ENCODE data around the gene SHANK1.

Gene SHANK1

GRCh38 chr19:50725218-50725910 lies 5.8 kb upstream of the SHANK1 start:
- H3K4me3 ChIP-seq (ENCODE audit: insufficient read length, low read depth) = peak overlapping the region; percentile 88
- peaks cover 20% of the 10 kb centered on the region for H3K27me3 ChIP-seq (ENCODE audit: insufficient read depth, insufficient read length)
- H3K4me1 ChIP-seq (ENCODE audit: insufficient read depth, insufficient read length) = peaks cover 18% of the 10 kb centered on the region
- H3K9ac ChIP-seq (ENCODE audit: insufficient read length, low read depth) = peak overlapping the region; percentile 93
- no peaks in the 10 kb centered on the region for H3K9me3 ChIP-seq (ENCODE audit: insufficient read depth, low read length)
- H3K36me3 ChIP-seq (ENCODE audit: insufficient read depth, insufficient read length, low read length) = peaks cover 10% of the 10 kb centered on the region
- no peak for TF ChIP-seq YY1 (IDR thresholded peaks at IDR 0.05; ENCODE audit: insufficient read depth, insufficient read length)
- no peak for DNase-seq (ENCODE audit: low read depth, low spot score)

GRCh38 chr19:50724522-50725217 lies 5.1 kb upstream of the SHANK1 start:
- Histone ChIP-seq H3K4me1 (ENCODE audit: insufficient read depth, insufficient read length) (peaks cover 21% of the 10 kb centered on the region), H3K9me3 (ENCODE audit: insufficient read depth, low read length) (no peaks in the 10 kb centered on the region), H3K9ac (ENCODE audit: insufficient read length, low read depth) (peak overlapping the region; percentile 93), H3K36me3 (ENCODE audit: insufficient read depth, insufficient read length, low read length) (peaks cover 10% of the 10 kb centered on the region), H3K4me3 (ENCODE audit: insufficient read length, low read depth) (peak overlapping the region; percentile 88), H3K27me3 (ENCODE audit: insufficient read depth, insufficient read length) (peaks cover 23% of the 10 kb centered on the region)
- TF ChIP-seq YY1 (IDR thresholded peaks at IDR 0.05; ENCODE audit: insufficient read depth, insufficient read length) = no peak
- no peak for TF ChIP-seq SUZ12 (IDR thresholded peaks at IDR 0.05; ENCODE audit: extremely low read depth, insufficient read depth, insufficient read length)
- no peak for TF ChIP-seq ZNF274 (IDR thresholded peaks at IDR 0.05; ENCODE audit: low read depth, low read length)
- DNase-seq (ENCODE audit: low read depth, low spot score) = peak; percentile 95

DNA sequence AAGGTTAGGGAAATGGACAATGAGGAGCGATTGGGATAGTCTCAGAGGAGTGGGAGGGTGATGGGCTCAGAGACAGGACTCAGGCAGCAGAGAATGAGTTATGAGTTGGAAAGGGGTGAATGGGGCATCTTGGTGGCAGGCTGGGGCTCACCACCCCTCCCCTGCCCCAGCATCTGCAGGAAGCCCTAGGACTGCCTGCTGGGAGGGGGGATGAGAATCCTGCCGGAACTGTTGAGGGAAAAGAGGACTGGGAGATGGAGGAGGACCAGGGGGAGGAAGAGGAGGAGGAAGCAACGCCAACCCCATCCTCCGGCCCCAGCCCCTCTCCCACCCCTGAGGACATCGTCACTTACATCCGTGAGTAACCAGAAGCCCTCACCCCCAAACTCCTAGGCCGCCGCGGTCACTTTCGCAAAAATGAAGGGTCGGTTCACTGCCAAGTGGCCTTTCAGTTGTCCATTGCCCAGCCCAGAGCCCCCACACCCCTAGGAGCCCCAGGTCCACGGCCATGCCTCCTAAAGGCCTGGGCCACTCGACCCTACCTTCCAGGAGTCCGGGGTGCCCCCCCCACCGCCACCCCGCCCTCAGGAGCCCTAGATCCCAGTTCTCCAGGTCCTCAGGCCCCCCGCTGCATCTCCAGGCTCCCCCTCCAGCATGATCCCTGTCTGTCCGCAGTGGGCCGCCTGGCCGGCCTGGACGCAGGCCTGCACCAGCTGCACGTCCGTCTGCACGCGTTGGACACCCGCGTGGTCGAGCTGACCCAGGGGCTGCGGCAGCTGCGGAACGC lies 4.3 kb upstream of the SHANK1 start:
- H3K9me3 ChIP-seq (ENCODE audit: insufficient read depth, low read length) = no peaks in the 10 kb centered on the region
- peaks cover 23% of the 10 kb centered on the region for H3K27me3 ChIP-seq (ENCODE audit: insufficient read depth, insufficient read length)
- DNase-seq (ENCODE audit: low read depth, low spot score) = no peak
- no peak for TF ChIP-seq SUZ12 (IDR thresholded peaks at IDR 0.05; ENCODE audit: extremely low read depth, insufficient read depth, insufficient read length)
- TF ChIP-seq ZNF274 (IDR thresholded peaks at IDR 0.05; ENCODE audit: low read depth, low read length) = no peak
- TF ChIP-seq YY1 (IDR thresholded peaks at IDR 0.05; ENCODE audit: insufficient read depth, insufficient read length) = no peak
- H3K4me1 ChIP-seq (ENCODE audit: insufficient read depth, insufficient read length) = peaks cover 21% of the 10 kb centered on the region
- peak overlapping the region; percentile 54 for H3K4me3 ChIP-seq (ENCODE audit: insufficient read length, low read depth)
- H3K9ac ChIP-seq (ENCODE audit: insufficient read length, low read depth) = peak overlapping the region; percentile 82
- H3K36me3 ChIP-seq (ENCODE audit: insufficient read depth, insufficient read length, low read length) = peaks cover 10% of the 10 kb centered on the region

DNA sequence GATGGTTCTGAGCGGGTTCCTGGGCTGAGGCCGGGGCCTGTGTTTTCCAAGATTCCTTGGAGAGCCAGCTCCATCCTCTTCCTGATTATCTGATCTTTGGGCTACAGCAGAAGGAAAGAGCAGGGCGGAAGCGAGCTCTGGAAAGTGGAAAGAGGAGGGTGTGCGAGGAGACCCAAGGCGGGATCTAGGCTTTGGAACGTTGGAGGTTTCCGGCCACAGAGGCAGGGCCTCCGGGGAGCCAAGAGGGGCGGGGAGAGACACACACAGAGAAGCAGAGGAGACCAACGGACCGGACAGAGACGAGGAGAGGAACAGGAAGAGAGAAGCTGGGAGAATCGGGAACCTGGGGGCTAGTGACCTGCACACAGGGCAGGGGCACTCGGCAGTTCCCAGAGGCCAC lies 3.5 kb upstream of the SHANK1 start, which contains the start of gene CLEC11A:
Gene CLEC11A (plus strand): TSS at position 296 of the 400 bp plus-strand sequence. CDS start 162 bp downstream, outside the sequence.
- no peak for TF ChIP-seq SUZ12 (IDR thresholded peaks at IDR 0.05; ENCODE audit: extremely low read depth, insufficient read depth, insufficient read length)
- no peak for TF ChIP-seq YY1 (IDR thresholded peaks at IDR 0.05; ENCODE audit: insufficient read depth, insufficient read length)
- no peak for TF ChIP-seq ZNF274 (IDR thresholded peaks at IDR 0.05; ENCODE audit: low read depth, low read length)
- H3K4me3 ChIP-seq (ENCODE audit: insufficient read length, low read depth) = peak within 1 kb of the TSS; percentile 54
- peak within 1 kb of the TSS; percentile 82 for H3K9ac ChIP-seq (ENCODE audit: insufficient read length, low read depth)
- peaks cover 21% of the 10 kb centered on the region for H3K4me1 ChIP-seq (ENCODE audit: insufficient read depth, insufficient read length)
- no peaks in the 10 kb centered on the region for H3K9me3 ChIP-seq (ENCODE audit: insufficient read depth, low read length)
- no peak for DNase-seq (ENCODE audit: low read depth, low spot score)
- peaks cover 10% of the 10 kb centered on the region for H3K36me3 ChIP-seq (ENCODE audit: insufficient read depth, insufficient read length, low read length)
- H3K27me3 ChIP-seq (ENCODE audit: insufficient read depth, insufficient read length) = peaks cover 23% of the 10 kb centered on the region

DNA sequence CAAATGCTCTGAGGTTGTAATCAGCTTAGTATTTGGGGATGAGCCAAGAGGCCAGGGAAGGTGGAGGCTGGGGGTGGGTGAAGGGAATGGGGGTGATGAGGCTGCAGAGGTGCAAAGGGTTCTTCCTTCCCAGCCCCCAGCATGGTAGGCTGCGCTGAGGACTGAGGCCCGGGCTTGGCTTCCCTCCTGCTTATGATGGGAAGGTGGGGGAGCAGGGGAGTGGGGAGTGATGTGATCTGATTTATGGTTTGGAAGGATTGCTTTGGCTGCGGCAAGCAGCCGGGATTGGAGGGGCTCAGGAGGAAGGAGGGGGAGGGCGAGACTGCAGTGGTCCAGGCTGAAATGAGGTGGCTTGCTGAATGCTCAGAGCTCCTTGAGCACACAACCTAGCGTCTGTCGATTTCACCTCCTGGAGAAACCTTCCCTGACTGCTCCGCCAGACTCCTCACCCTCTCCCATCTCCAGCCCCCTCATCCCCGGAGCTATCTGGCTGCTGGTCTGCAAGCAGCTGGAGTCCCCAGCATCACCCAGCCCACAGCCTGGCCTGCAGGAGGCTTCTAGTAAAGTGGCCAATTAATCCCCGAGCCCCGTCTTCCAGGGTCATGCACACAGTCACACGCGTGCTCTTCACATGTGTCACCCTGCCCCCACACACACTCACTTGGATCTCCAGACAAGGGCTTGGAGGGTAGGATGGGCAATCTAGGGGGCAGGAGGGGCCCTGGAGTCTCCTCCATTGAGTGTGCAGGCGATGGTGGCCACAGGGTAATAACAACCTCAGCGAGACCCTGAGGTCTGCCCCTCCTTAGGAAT lies 2.8 kb upstream of the SHANK1 start:
- peaks cover 26% of the 10 kb centered on the region for H3K27me3 ChIP-seq (ENCODE audit: insufficient read depth, insufficient read length)
- H3K9me3 ChIP-seq (ENCODE audit: insufficient read depth, low read length) = no peaks in the 10 kb centered on the region
- DNase-seq (ENCODE audit: low read depth, low spot score) = no peak
- peak overlapping the region; percentile 3 for H3K9ac ChIP-seq (ENCODE audit: insufficient read length, low read depth)
- H3K36me3 ChIP-seq (ENCODE audit: insufficient read depth, insufficient read length, low read length) = peaks cover 10% of the 10 kb centered on the region
- TF ChIP-seq ZNF274 (IDR thresholded peaks at IDR 0.05; ENCODE audit: low read depth, low read length) = no peak
- no peak for TF ChIP-seq SUZ12 (IDR thresholded peaks at IDR 0.05; ENCODE audit: extremely low read depth, insufficient read depth, insufficient read length)
- TF ChIP-seq YY1 (IDR thresholded peaks at IDR 0.05; ENCODE audit: insufficient read depth, insufficient read length) = no peak
- H3K4me3 ChIP-seq (ENCODE audit: insufficient read length, low read depth) = peak overlapping the region; percentile 54
- H3K4me1 ChIP-seq (ENCODE audit: insufficient read depth, insufficient read length) = peaks cover 16% of the 10 kb centered on the region

GRCh38 chr19:50721441-50722137 lies 2.0 kb upstream of the SHANK1 start:
- DNase-seq (ENCODE audit: low read depth, low spot score) = no peak
- H3K36me3 ChIP-seq (ENCODE audit: insufficient read depth, insufficient read length, low read length) = peaks cover 5% of the 10 kb centered on the region
- peaks cover 32% of the 10 kb centered on the region for H3K27me3 ChIP-seq (ENCODE audit: insufficient read depth, insufficient read length)
- no peaks in the 10 kb centered on the region for H3K9me3 ChIP-seq (ENCODE audit: insufficient read depth, low read length)
- H3K4me1 ChIP-seq (ENCODE audit: insufficient read depth, insufficient read length) = peaks cover 12% of the 10 kb centered on the region
- TF ChIP-seq ZNF274 (IDR thresholded peaks at IDR 0.05; ENCODE audit: low read depth, low read length) = no peak
- no peak for TF ChIP-seq YY1 (IDR thresholded peaks at IDR 0.05; ENCODE audit: insufficient read depth, insufficient read length)
- TF ChIP-seq SUZ12 (IDR thresholded peaks at IDR 0.05; ENCODE audit: extremely low read depth, insufficient read depth, insufficient read length) = no peak
- no peak overlapping the region for H3K4me3 ChIP-seq (ENCODE audit: insufficient read length, low read depth)
- H3K9ac ChIP-seq (ENCODE audit: insufficient read length, low read depth) = no peak overlapping the region

All from NT2/D1 (cell line).